Stimulated activated CD4-positive, alpha-beta T cell treated with anti-CD3 and anti-CD28 coated beads, Interleukin-15, amount 100 ng/mL, for 1 hour (primary cell): ENCODE results near the gene MTHFD1L.
"Not testable (repeated sequence)": the region's sequence is repeated elsewhere in the genome, so short reads cannot be mapped to it uniquely, and the experiment has no call there.

Experiments
- DNase-seq, 2 donors: peaks; one replicate each; pipeline ENCODE4 v3.0.0-alpha.2; 2020; ENCODE audit warnings: low read depth in 1 of 2, low spot score in 1 of 2

The MTHFD1L gene

GRCh38 chr6:151089978-151090377 lies 224.5 kb downstream of the MTHFD1L start:
- no peak for DNase-seq

GRCh38 chr6:151091571-151091970 lies 226.1 kb downstream of the MTHFD1L start:
- no peak for DNase-seq

- DNase-seq = no peak
Measured at GRCh38 chr6:151092591-151092990, 227.1 kb downstream of the MTHFD1L start.

GRCh38 chr6:151093706-151094105 lies 228.2 kb downstream of the MTHFD1L start:
- DNase-seq = no peak

- no peak for DNase-seq
Measured at GRCh38 chr6:151095538-151096254, 230.2 kb downstream of the MTHFD1L start.

GRCh38 chr6:151096255-151096612 lies 230.7 kb downstream of the MTHFD1L start:
- DNase-seq = no peak

- no peak for DNase-seq
Measured at GRCh38 chr6:151096691-151097606, 231.4 kb downstream of the MTHFD1L start.

- DNase-seq = no peak
Measured at GRCh38 chr6:151098166-151098565, 232.7 kb downstream of the MTHFD1L start.

GRCh38 chr6:151100326-151100725 lies 234.8 kb downstream of the MTHFD1L start:
- no peak for DNase-seq

- DNase-seq = no peak
Measured at GRCh38 chr6:151101161-151101815, 235.8 kb downstream of the MTHFD1L start.

GRCh38 chr6:151101816-151102694 lies 236.6 kb downstream of the MTHFD1L start:
- DNase-seq = no peak

GRCh38 chr6:151103266-151103665 lies 237.8 kb downstream of the MTHFD1L start:
- no peak for DNase-seq

GRCh38 chr6:151107897-151108427 lies 242.5 kb downstream of the MTHFD1L start:
- DNase-seq = no peak

- DNase-seq = no peak
Measured at GRCh38 chr6:151108548-151108947, 243.0 kb downstream of the MTHFD1L start.

- no peak for DNase-seq
Measured at GRCh38 chr6:151109361-151109760, 243.9 kb downstream of the MTHFD1L start.

GRCh38 chr6:151109869-151110575 lies 244.5 kb downstream of the MTHFD1L start:
- DNase-seq = no peak

- DNase-seq = no peak
Measured at GRCh38 chr6:151110576-151110905, 245.0 kb downstream of the MTHFD1L start.

- DNase-seq = no peak
Measured at GRCh38 chr6:151111670-151112069, 246.2 kb downstream of the MTHFD1L start.

- no peak for DNase-seq
Measured at GRCh38 chr6:151112130-151112529, 246.6 kb downstream of the MTHFD1L start.

GRCh38 chr6:151112884-151113283 lies 247.4 kb downstream of the MTHFD1L start:
- not testable (repeated sequence) for DNase-seq
